HepG2 (cell line): ENCODE data around the gene ZBTB22. TPM values are rescaled to one million over a fixed set of nuclear protein-coding genes. Genes with fewer than 3 reads are reported as not detected.

Experiments
- GPN1 ChIP-seq: sonication (generic); formaldehyde crosslinking; IDR thresholded peaks from 2 replicates; pipeline ENCODE4 v1.5.1; 2020; ENCODE audit warnings: missing genetic modification reagents, borderline replicate concordance
- JDP2 ChIP-seq: sonication (generic); formaldehyde crosslinking; IDR thresholded peaks from 2 replicates; pipeline ENCODE4 v1.8.1; 2022; ENCODE audit warnings: missing genetic modification reagents, borderline replicate concordance
- MAZ ChIP-seq, 2 experiments: sonication (generic) in 1 of 2; formaldehyde crosslinking in 1 of 2; IDR thresholded peaks; 2 replicates each; pipeline versions ENCODE4 v1.5.0 to v1.6.1; 2012 to 2020; ENCODE audit warnings: low read depth in 2 of 2, mild to moderate bottlenecking in 2 of 2, borderline replicate concordance in 1 of 2, improper control_type of control experiment in 1 of 2, low read length in 1 of 2, missing genetic modification reagents in 1 of 2, moderate library complexity in 1 of 2
- NCOA1 ChIP-seq: sonication (generic); formaldehyde crosslinking; IDR thresholded peaks from 2 replicates; pipeline ENCODE4 v1.9.0; 2021; ENCODE audit warnings: missing genetic modification reagents
- PAWR ChIP-seq: sonication (generic); formaldehyde crosslinking; IDR thresholded peaks from 2 replicates; pipeline ENCODE4 v1.4.0; 2020; ENCODE audit warnings: missing genetic modification reagents, mild to moderate bottlenecking, borderline replicate concordance
- REXO4 ChIP-seq: sonication (generic); formaldehyde crosslinking; IDR thresholded peaks from 2 replicates; pipeline ENCODE4 v1.8.0; 2022; ENCODE audit warnings: missing genetic modification reagents, mild to moderate bottlenecking, borderline replicate concordance
- RXRB ChIP-seq: IDR thresholded peaks from 2 replicates; pipeline ENCODE4 v1.6.1; 2016; ENCODE audit warnings: borderline replicate concordance, missing genetic modification reagents, missing compliant biosample characterization
- SKI ChIP-seq: fragments of 450-650 bp; IDR thresholded peaks from one replicate; pipeline ENCODE4 v1.6.1; 2018; ENCODE audit warnings: mild to moderate bottlenecking; ENCODE audit not compliant: partially characterized antibody
- SNAI1 ChIP-seq: sonication (generic); formaldehyde crosslinking; IDR thresholded peaks from 2 replicates; pipeline ENCODE4 v1.5.0; 2020; ENCODE audit warnings: mild to moderate bottlenecking, missing genetic modification reagents, borderline replicate concordance
- TARDBP ChIP-seq: sonication (generic); formaldehyde crosslinking; IDR thresholded peaks from 2 replicates; pipeline ENCODE4 v1.8.0; 2022; ENCODE audit warnings: mild to moderate bottlenecking, missing genetic modification reagents
- ZMYM4 ChIP-seq: sonication (generic); formaldehyde crosslinking; IDR thresholded peaks from 2 replicates; pipeline ENCODE4 v1.8.1; 2023; ENCODE audit warnings: mild to moderate bottlenecking, missing genetic modification reagents
- ZNF234 ChIP-seq: sonication (generic); formaldehyde crosslinking; conservative IDR thresholded peaks from 2 replicates; pipeline ENCODE4 v1.5.1; 2020; ENCODE audit warnings: mild to moderate bottlenecking, missing genetic modification reagents
- ZNF430 ChIP-seq: sonication (generic); formaldehyde crosslinking; IDR thresholded peaks from 2 replicates; pipeline ENCODE4 v1.9.0; 2021; ENCODE audit warnings: mild to moderate bottlenecking, missing genetic modification reagents
- ZNF577 ChIP-seq: sonication (generic); formaldehyde crosslinking; IDR thresholded peaks from 2 replicates; pipeline ENCODE4 v1.4.0; 2020; ENCODE audit warnings: mild to moderate bottlenecking, low read depth, missing genetic modification reagents, borderline replicate concordance
- ZNF709 ChIP-seq: sonication (generic); formaldehyde crosslinking; IDR thresholded peaks from 2 replicates; pipeline ENCODE4 v1.5.0; 2020; ENCODE audit warnings: mild to moderate bottlenecking, missing genetic modification reagents
- ZSCAN21 ChIP-seq: sonication (generic); formaldehyde crosslinking; IDR thresholded peaks from 2 replicates; pipeline ENCODE4 v1.8.0; 2022; ENCODE audit warnings: mild to moderate bottlenecking, missing genetic modification reagents, moderate library complexity, borderline replicate concordance
- polyA plus RNA-seq, 8 experiments: library from polyadenylated mRNA; depleted of rRNA in 3 of 8; stranded (reverse) in 7 of 8; unstranded in 1 of 8; fragments of >200 nt; fragmentation: Illumina TruSeq in 4 of 8; extraction: Trizol in 4 of 8; gene quantifications; 2 replicates each; pipeline versions ENCODE4 v1.2.1 to v1.2.3, GENCODE V29; 2011 to 2016; ENCODE audit warnings: low read depth in 4 of 8, missing spikeins in 1 of 8, mixed read lengths in 1 of 8; ENCODE audit not compliant: insufficient read depth in 1 of 8
- total RNA-seq, 5 experiments: library from RNA; depleted of rRNA; stranded (reverse); fragments of >200 nt; fragmentation: Illumina TruSeq; extraction: Trizol; gene quantifications; 2 replicates each; pipeline ENCODE4 v1.2.3, GENCODE V29; 2016; ENCODE audit warnings: low read depth in 1 of 5
- TF ChIP-seq, protein P1 (sequence below): sonication (generic); formaldehyde crosslinking; IDR thresholded peaks from 2 replicates; pipeline ENCODE4 v1.9.0; 2021; ENCODE audit warnings: missing genetic modification reagents, borderline replicate concordance
- TF ChIP-seq, protein P2 (sequence below): sonication (generic); formaldehyde crosslinking; IDR thresholded peaks from 2 replicates; pipeline ENCODE4 v1.4.0; 2020; ENCODE audit warnings: missing genetic modification reagents
- TF ChIP-seq, protein P3 (sequence below): sonication (generic); formaldehyde crosslinking; IDR thresholded peaks from 2 replicates; pipeline ENCODE4 v1.4.0; 2020; ENCODE audit warnings: missing genetic modification reagents, mild to moderate bottlenecking, borderline replicate concordance
- TF ChIP-seq, protein P4 (sequence below): sonication (generic); formaldehyde crosslinking; IDR thresholded peaks from 2 replicates; pipeline ENCODE4 v1.5.0; 2020; ENCODE audit warnings: mild to moderate bottlenecking, missing genetic modification reagents, borderline replicate concordance

The ZBTB22 gene
- total and polyA plus RNA-seq, 2 of the 13 experiments (the other 11 are each of a cell fraction or from before 2014, with no cell fraction given): 8.0 to 10.6 TPM

GRCh38 chr6:33279971-33280511 is 37.5 kb downstream of the ZBTB22 start (continued):
- TF ChIP-seq ZNF430 (CRISPR knock-in tag) (no peak), SNAI1 (CRISPR knock-in tag) (no peak), MAZ (IDR thresholded peaks at IDR 0.05; ENCODE audit: borderline replicate concordance, low read depth, low read length) (peak; percentile 82; the same call in 1 of the 2 replicates), MAZ (CRISPR knock-in tag; IDR thresholded peaks at IDR 0.05; ENCODE audit: low read depth) (no peak), PAWR (no peak), ZNF577 (CRISPR knock-in tag) (no peak), ZNF709 (CRISPR knock-in tag) (no peak), ZMYM4 (peak; percentile 67), GPN1 (CRISPR knock-in tag) (no peak), TARDBP (CRISPR knock-in tag) (peak; percentile 62; the same call in 1 of the 2 replicates), NCOA1 (CRISPR knock-in tag) (no peak), RXRB (CRISPR knock-in tag) (peak; percentile 26; the same call in 1 of the 2 replicates), SKI (no peak), JDP2 (CRISPR knock-in tag) (no peak), ZNF234 (no peak), ZSCAN21 (CRISPR knock-in tag) (no peak), REXO4 (no peak)
- TF ChIP-seq, protein P1, sequence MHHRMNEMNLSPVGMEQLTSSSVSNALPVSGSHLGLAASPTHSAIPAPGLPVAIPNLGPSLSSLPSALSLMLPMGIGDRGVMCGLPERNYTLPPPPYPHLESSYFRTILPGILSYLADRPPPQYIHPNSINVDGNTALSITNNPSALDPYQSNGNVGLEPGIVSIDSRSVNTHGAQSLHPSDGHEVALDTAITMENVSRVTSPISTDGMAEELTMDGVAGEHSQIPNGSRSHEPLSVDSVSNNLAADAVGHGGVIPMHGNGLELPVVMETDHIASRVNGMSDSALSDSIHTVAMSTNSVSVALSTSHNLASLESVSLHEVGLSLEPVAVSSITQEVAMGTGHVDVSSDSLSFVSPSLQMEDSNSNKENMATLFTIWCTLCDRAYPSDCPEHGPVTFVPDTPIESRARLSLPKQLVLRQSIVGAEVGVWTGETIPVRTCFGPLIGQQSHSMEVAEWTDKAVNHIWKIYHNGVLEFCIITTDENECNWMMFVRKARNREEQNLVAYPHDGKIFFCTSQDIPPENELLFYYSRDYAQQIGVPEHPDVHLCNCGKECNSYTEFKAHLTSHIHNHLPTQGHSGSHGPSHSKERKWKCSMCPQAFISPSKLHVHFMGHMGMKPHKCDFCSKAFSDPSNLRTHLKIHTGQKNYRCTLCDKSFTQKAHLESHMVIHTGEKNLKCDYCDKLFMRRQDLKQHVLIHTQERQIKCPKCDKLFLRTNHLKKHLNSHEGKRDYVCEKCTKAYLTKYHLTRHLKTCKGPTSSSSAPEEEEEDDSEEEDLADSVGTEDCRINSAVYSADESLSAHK: no peak
- TF ChIP-seq, protein P2, sequence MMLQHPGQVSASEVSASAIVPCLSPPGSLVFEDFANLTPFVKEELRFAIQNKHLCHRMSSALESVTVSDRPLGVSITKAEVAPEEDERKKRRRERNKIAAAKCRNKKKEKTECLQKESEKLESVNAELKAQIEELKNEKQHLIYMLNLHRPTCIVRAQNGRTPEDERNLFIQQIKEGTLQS (CRISPR knock-in tag): no peak
- TF ChIP-seq, protein P3, sequence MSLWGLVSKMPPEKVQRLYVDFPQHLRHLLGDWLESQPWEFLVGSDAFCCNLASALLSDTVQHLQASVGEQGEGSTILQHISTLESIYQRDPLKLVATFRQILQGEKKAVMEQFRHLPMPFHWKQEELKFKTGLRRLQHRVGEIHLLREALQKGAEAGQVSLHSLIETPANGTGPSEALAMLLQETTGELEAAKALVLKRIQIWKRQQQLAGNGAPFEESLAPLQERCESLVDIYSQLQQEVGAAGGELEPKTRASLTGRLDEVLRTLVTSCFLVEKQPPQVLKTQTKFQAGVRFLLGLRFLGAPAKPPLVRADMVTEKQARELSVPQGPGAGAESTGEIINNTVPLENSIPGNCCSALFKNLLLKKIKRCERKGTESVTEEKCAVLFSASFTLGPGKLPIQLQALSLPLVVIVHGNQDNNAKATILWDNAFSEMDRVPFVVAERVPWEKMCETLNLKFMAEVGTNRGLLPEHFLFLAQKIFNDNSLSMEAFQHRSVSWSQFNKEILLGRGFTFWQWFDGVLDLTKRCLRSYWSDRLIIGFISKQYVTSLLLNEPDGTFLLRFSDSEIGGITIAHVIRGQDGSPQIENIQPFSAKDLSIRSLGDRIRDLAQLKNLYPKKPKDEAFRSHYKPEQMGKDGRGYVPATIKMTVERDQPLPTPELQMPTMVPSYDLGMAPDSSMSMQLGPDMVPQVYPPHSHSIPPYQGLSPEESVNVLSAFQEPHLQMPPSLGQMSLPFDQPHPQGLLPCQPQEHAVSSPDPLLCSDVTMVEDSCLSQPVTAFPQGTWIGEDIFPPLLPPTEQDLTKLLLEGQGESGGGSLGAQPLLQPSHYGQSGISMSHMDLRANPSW (CRISPR knock-in tag): no peak
- TF ChIP-seq, protein P4, sequence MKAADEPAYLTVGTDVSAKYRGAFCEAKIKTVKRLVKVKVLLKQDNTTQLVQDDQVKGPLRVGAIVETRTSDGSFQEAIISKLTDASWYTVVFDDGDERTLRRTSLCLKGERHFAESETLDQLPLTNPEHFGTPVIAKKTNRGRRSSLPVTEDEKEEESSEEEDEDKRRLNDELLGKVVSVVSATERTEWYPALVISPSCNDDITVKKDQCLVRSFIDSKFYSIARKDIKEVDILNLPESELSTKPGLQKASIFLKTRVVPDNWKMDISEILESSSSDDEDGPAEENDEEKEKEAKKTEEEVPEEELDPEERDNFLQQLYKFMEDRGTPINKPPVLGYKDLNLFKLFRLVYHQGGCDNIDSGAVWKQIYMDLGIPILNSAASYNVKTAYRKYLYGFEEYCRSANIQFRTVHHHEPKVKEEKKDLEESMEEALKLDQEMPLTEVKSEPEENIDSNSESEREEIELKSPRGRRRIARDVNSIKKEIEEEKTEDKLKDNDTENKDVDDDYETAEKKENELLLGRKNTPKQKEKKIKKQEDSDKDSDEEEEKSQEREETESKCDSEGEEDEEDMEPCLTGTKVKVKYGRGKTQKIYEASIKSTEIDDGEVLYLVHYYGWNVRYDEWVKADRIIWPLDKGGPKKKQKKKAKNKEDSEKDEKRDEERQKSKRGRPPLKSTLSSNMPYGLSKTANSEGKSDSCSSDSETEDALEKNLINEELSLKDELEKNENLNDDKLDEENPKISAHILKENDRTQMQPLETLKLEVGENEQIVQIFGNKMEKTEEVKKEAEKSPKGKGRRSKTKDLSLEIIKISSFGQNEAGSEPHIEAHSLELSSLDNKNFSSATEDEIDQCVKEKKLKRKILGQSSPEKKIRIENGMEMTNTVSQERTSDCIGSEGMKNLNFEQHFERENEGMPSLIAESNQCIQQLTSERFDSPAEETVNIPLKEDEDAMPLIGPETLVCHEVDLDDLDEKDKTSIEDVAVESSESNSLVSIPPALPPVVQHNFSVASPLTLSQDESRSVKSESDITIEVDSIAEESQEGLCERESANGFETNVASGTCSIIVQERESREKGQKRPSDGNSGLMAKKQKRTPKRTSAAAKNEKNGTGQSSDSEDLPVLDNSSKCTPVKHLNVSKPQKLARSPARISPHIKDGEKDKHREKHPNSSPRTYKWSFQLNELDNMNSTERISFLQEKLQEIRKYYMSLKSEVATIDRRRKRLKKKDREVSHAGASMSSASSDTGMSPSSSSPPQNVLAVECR: peak; percentile 75
